GM23248 (cell line): Measurements from ENCODE around the gene FAM187B. TPM values are rescaled to one million over a fixed set of nuclear protein-coding genes. Genes with fewer than 3 reads are reported as not detected.

ENCODE experiments used
- DNase-seq: peaks from one replicate; pipeline ENCODE4 v3.0.0-alpha.2; 2015
- H2AFZ ChIP-seq: fragments of 200-600 bp; sonication (generic); 2 replicates; pipeline ENCODE4 v1.6.1; 2016; ENCODE audit warnings: antibody characterized with exemption
- H3F3A ChIP-seq: fragments of 200-600 bp; sonication (generic); 2 replicates; pipeline ENCODE4 v1.6.1; 2016; ENCODE audit warnings: mild to moderate bottlenecking, antibody characterized with exemption, mixed run types; ENCODE audit not compliant: insufficient read depth
- H3K27ac ChIP-seq: fragments of 200-600 bp; sonication (generic); 2 replicates; pipeline ENCODE4 v1.5.1; 2016; ENCODE audit warnings: mild to moderate bottlenecking
- H3K27me3 ChIP-seq: fragments of 200-600 bp; sonication (generic); replicated peaks from 2 replicates; pipeline ENCODE4 v1.6.1; 2016; ENCODE audit warnings: mild to moderate bottlenecking; ENCODE audit not compliant: insufficient read depth
- H3K36me3 ChIP-seq: fragments of 200-600 bp; sonication (generic); 2 replicates; pipeline ENCODE4 v1.6.1; 2016; ENCODE audit warnings: low read depth, mild to moderate bottlenecking
- H3K4me1 ChIP-seq: fragments of 200-600 bp; sonication (generic); 2 replicates; pipeline ENCODE4 v1.6.1; 2016; ENCODE audit warnings: mild to moderate bottlenecking; ENCODE audit not compliant: insufficient read depth
- H3K4me2 ChIP-seq: fragments of 200-600 bp; sonication (generic); one replicate; pipeline ENCODE4 v1.6.1; 2016; ENCODE audit warnings: mild to moderate bottlenecking; ENCODE audit not compliant: unreplicated experiment
- H3K4me3 ChIP-seq: fragments of 200-600 bp; sonication (generic); 2 replicates; pipeline ENCODE4 v1.5.1; 2016; ENCODE audit warnings: mild to moderate bottlenecking
- H3K79me2 ChIP-seq: fragments of 200-600 bp; sonication (generic); 2 replicates; pipeline ENCODE4 v1.6.1; 2016; ENCODE audit warnings: mild to moderate bottlenecking; ENCODE audit not compliant: insufficient read depth
- H3K9ac ChIP-seq: fragments of 200-600 bp; sonication (generic); 2 replicates; pipeline ENCODE4 v1.6.1; 2016; ENCODE audit warnings: mild to moderate bottlenecking
- H3K9me2 ChIP-seq: fragments of 200-600 bp; sonication (generic); 2 replicates; pipeline ENCODE4 v1.6.1; 2016; ENCODE audit warnings: mixed run types, mild to moderate bottlenecking, moderate library complexity; ENCODE audit not compliant: insufficient read depth
- H3K9me3 ChIP-seq: fragments of 200-600 bp; sonication (generic); one replicate; pipeline ENCODE4 v1.6.1; 2017; ENCODE audit warnings: low read depth
- H4K20me1 ChIP-seq: fragments of 200-600 bp; sonication (generic); 2 replicates; pipeline ENCODE4 v1.6.0; 2016; ENCODE audit not compliant: insufficient read depth
- EZH2 ChIP-seq: fragments of 200-600 bp; sonication (generic); IDR thresholded peaks from 2 replicates; pipeline ENCODE4 v1.6.1; 2018; ENCODE audit warnings: antibody characterized with exemption, mild to moderate bottlenecking; ENCODE audit not compliant: insufficient read depth, poor library complexity, severe bottlenecking
- EZH2phosphoT487 ChIP-seq: fragments of 200-600 bp; sonication (generic); IDR thresholded peaks from 2 replicates; pipeline ENCODE4 v1.6.1; 2018; ENCODE audit warnings: antibody characterized with exemption, moderate library complexity, mild to moderate bottlenecking, low read depth; ENCODE audit not compliant: insufficient read depth
- WGBS, 2 experiments: methylation state at CpG; one replicate each; pipeline ENCODE4 v1.1.6; 2015 to 2017; ENCODE audit warnings: low lambda C conversion rate in 2 of 2, low coverage in 1 of 2; ENCODE audit errors: missing lambda C conversion rate in 2 of 2; 5-methylcytosine and 5-hydroxymethylcytosine counted together
- in situ Hi-C: fragments of 300-500 bp; cut with MboI; formaldehyde crosslinking; loops from 2 replicates; pipeline ENCODE4 v1.15.0; 2020
- polyA plus RNA-seq: library from polyadenylated mRNA; unstranded; fragments of >200 nt; fragmentation: Nextera tagmentation; extraction: Ambion mirVana; gene quantifications from 2 replicates; pipeline ENCODE4 v1.2.1, GENCODE V29; 2016
- total RNA-seq: library from RNA; depleted of rRNA; stranded (reverse); fragments of >200 nt; shearing (Covaris generic); gene quantifications from 2 replicates; pipeline ENCODE4 v1.2.3, GENCODE V29; 2014

FAM187B gene
- total and polyA plus RNA-seq, 2 experiments from 2014 or later: not detected

GRCh38 chr19:35267353-35267817, 38.8 kb upstream of the FAM187B start:
- H3K9ac ChIP-seq: peak overlapping the region; percentile 96
- H3K27ac ChIP-seq: peak overlapping the region; percentile 74
- peak overlapping the region; percentile 95 for H3K4me2 ChIP-seq
- in situ Hi-C loops: no loop called here
- H3K27me3 ChIP-seq: peaks cover 6% of the 10 kb centered on the region; the same call in 1 of the 2 replicates
- no peaks in the 10 kb centered on the region for H3K9me3 ChIP-seq
- H3K9me2 ChIP-seq: no peaks in the 10 kb centered on the region
- H3K36me3 ChIP-seq: 0 out of 2 replicates have a peak, but pooled peaks cover 9% of the 10 kb centered on the region
- H3K4me3 ChIP-seq: peak overlapping the region; percentile 98
- WGBS, 2 experiments: 2% methylated on average over 33 to 36 of the region's 40 CpGs
- peaks cover 28% of the 10 kb centered on the region for H3K79me2 ChIP-seq
- H3K4me1 ChIP-seq: no peaks in the 10 kb centered on the region; the same call in 1 of the 2 replicates
- H2AFZ ChIP-seq: peak overlapping the region; percentile 88
- H4K20me1 ChIP-seq: no peaks in the 10 kb centered on the region
- peak; percentile 68 for DNase-seq
- TF ChIP-seq EZH2phosphoT487 (no peak), EZH2 (no peak)
- H3F3A ChIP-seq: no peaks in the 10 kb centered on the region

GRCh38 chr19:35266520-35267352, 38.2 kb upstream of the FAM187B start:
- peak; percentile 48 for DNase-seq
- peak overlapping the region; percentile 88; the same call in 1 of the 2 replicates for H2AFZ ChIP-seq
- peak overlapping the region; percentile 95 for H3K4me2 ChIP-seq
- no peaks in the 10 kb centered on the region; the same call in 1 of the 2 replicates for H3K4me1 ChIP-seq
- no peak overlapping the region for H3K27ac ChIP-seq
- H3K4me3 ChIP-seq: peak overlapping the region; percentile 98
- H3K9me3 ChIP-seq: no peaks in the 10 kb centered on the region
- H3K36me3 ChIP-seq: 0 out of 2 replicates have a peak, but pooled peaks cover 8% of the 10 kb centered on the region
- peak overlapping the region; percentile 96 for H3K9ac ChIP-seq
- H4K20me1 ChIP-seq: no peaks in the 10 kb centered on the region
- H3K9me2 ChIP-seq: no peaks in the 10 kb centered on the region
- no peaks in the 10 kb centered on the region for H3F3A ChIP-seq
- peaks cover 6% of the 10 kb centered on the region; the same call in 1 of the 2 replicates for H3K27me3 ChIP-seq
- H3K79me2 ChIP-seq: peaks cover 28% of the 10 kb centered on the region
- WGBS, 2 experiments: 37 to 48% methylated on average over 30 to 39 of the region's 39 CpGs
- in situ Hi-C loops: no loop called here
- TF ChIP-seq EZH2phosphoT487: no peak
- TF ChIP-seq EZH2: no peak

GRCh38 chr19:35265900-35266519, 37.5 kb upstream of the FAM187B start:
- WGBS, 2 experiments: 88 to 89% methylated on average over 8 to 10 of the region's 10 CpGs
- Histone ChIP-seq H3K27ac (no peak overlapping the region), H4K20me1 (no peaks in the 10 kb centered on the region), H3K4me3 (no peak overlapping the region), H3K4me2 (no peak overlapping the region), H3K9me3 (no peaks in the 10 kb centered on the region), H3K4me1 (no peaks in the 10 kb centered on the region; the same call in 1 of the 2 replicates), H3K27me3 (peaks cover 6% of the 10 kb centered on the region; the same call in 1 of the 2 replicates), H3K79me2 (peaks cover 22% of the 10 kb centered on the region), H3K9ac (no peak overlapping the region), H3K36me3 (0 out of 2 replicates have a peak, but pooled peaks cover 2% of the 10 kb centered on the region), H3K9me2 (no peaks in the 10 kb centered on the region), H3F3A (no peaks in the 10 kb centered on the region), H2AFZ (no peak overlapping the region)
- TF ChIP-seq EZH2 (no peak), EZH2phosphoT487 (no peak)
- DNase-seq: no peak
- in situ Hi-C loops: no loop called here

GRCh38 chr19:35265126-35265899, 36.8 kb upstream of the FAM187B start:
- Histone ChIP-seq H3K27me3 (peaks cover 9% of the 10 kb centered on the region; the same call in 1 of the 2 replicates), H3K9me2 (no peaks in the 10 kb centered on the region), H3K9me3 (no peaks in the 10 kb centered on the region), H3K36me3 (no peaks in the 10 kb centered on the region), H3K4me2 (no peak overlapping the region), H3K79me2 (peaks cover 17% of the 10 kb centered on the region), H3K4me1 (no peaks in the 10 kb centered on the region; the same call in 1 of the 2 replicates), H4K20me1 (no peaks in the 10 kb centered on the region), H2AFZ (no peak overlapping the region), H3K9ac (no peak overlapping the region), H3K27ac (no peak overlapping the region), H3K4me3 (no peak overlapping the region), H3F3A (no peaks in the 10 kb centered on the region)
- in situ Hi-C loops: no loop called here
- peak; percentile 40 for DNase-seq
- WGBS, 2 experiments: 27 to 28% methylated on average over 6 of the region's 6 CpGs
- no peak for TF ChIP-seq EZH2phosphoT487
- TF ChIP-seq EZH2: no peak
